ENCODE measurements around the gene SEC61A1.

- no peak for TF ChIP-seq POLR2AphosphoS5 (IDR thresholded peaks at IDR 0.05)
- TF ChIP-seq, protein P1, sequence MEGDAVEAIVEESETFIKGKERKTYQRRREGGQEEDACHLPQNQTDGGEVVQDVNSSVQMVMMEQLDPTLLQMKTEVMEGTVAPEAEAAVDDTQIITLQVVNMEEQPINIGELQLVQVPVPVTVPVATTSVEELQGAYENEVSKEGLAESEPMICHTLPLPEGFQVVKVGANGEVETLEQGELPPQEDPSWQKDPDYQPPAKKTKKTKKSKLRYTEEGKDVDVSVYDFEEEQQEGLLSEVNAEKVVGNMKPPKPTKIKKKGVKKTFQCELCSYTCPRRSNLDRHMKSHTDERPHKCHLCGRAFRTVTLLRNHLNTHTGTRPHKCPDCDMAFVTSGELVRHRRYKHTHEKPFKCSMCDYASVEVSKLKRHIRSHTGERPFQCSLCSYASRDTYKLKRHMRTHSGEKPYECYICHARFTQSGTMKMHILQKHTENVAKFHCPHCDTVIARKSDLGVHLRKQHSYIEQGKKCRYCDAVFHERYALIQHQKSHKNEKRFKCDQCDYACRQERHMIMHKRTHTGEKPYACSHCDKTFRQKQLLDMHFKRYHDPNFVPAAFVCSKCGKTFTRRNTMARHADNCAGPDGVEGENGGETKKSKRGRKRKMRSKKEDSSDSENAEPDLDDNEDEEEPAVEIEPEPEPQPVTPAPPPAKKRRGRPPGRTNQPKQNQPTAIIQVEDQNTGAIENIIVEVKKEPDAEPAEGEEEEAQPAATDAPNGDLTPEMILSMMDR (IDR thresholded peaks at IDR 0.05): peak in 1 of 4 experiments; percentile 18
Measured at GRCh38 chr3:128011140-128011539, 41.1 kb upstream of the SEC61A1 start.

Measured in gastroesophageal sphincter (tissue), 3 donors.